GM23248 (cell line): ENCODE results near the gene KIAA1671. TPM values are rescaled to one million over a fixed set of nuclear protein-coding genes. Genes with fewer than 3 reads are reported as not detected.

Experiments
- DNase-seq: peaks from one replicate; pipeline ENCODE4 v3.0.0-alpha.2; 2015
- H2AFZ ChIP-seq: fragments of 200-600 bp; sonication (generic); 2 replicates; pipeline ENCODE4 v1.6.1; 2016; ENCODE audit warnings: antibody characterized with exemption
- H3F3A ChIP-seq: fragments of 200-600 bp; sonication (generic); 2 replicates; pipeline ENCODE4 v1.6.1; 2016; ENCODE audit warnings: mild to moderate bottlenecking, antibody characterized with exemption, mixed run types; ENCODE audit not compliant: insufficient read depth
- H3K27ac ChIP-seq: fragments of 200-600 bp; sonication (generic); 2 replicates; pipeline ENCODE4 v1.5.1; 2016; ENCODE audit warnings: mild to moderate bottlenecking
- H3K27me3 ChIP-seq: fragments of 200-600 bp; sonication (generic); replicated peaks from 2 replicates; pipeline ENCODE4 v1.6.1; 2016; ENCODE audit warnings: mild to moderate bottlenecking; ENCODE audit not compliant: insufficient read depth
- H3K36me3 ChIP-seq: fragments of 200-600 bp; sonication (generic); 2 replicates; pipeline ENCODE4 v1.6.1; 2016; ENCODE audit warnings: low read depth, mild to moderate bottlenecking
- H3K4me1 ChIP-seq: fragments of 200-600 bp; sonication (generic); 2 replicates; pipeline ENCODE4 v1.6.1; 2016; ENCODE audit warnings: mild to moderate bottlenecking; ENCODE audit not compliant: insufficient read depth
- H3K4me2 ChIP-seq: fragments of 200-600 bp; sonication (generic); one replicate; pipeline ENCODE4 v1.6.1; 2016; ENCODE audit warnings: mild to moderate bottlenecking; ENCODE audit not compliant: unreplicated experiment
- H3K4me3 ChIP-seq: fragments of 200-600 bp; sonication (generic); 2 replicates; pipeline ENCODE4 v1.5.1; 2016; ENCODE audit warnings: mild to moderate bottlenecking
- H3K79me2 ChIP-seq: fragments of 200-600 bp; sonication (generic); 2 replicates; pipeline ENCODE4 v1.6.1; 2016; ENCODE audit warnings: mild to moderate bottlenecking; ENCODE audit not compliant: insufficient read depth
- H3K9ac ChIP-seq: fragments of 200-600 bp; sonication (generic); 2 replicates; pipeline ENCODE4 v1.6.1; 2016; ENCODE audit warnings: mild to moderate bottlenecking
- H3K9me2 ChIP-seq: fragments of 200-600 bp; sonication (generic); 2 replicates; pipeline ENCODE4 v1.6.1; 2016; ENCODE audit warnings: mixed run types, mild to moderate bottlenecking, moderate library complexity; ENCODE audit not compliant: insufficient read depth
- H3K9me3 ChIP-seq: fragments of 200-600 bp; sonication (generic); one replicate; pipeline ENCODE4 v1.6.1; 2017; ENCODE audit warnings: low read depth
- H4K20me1 ChIP-seq: fragments of 200-600 bp; sonication (generic); 2 replicates; pipeline ENCODE4 v1.6.0; 2016; ENCODE audit not compliant: insufficient read depth
- EZH2 ChIP-seq: fragments of 200-600 bp; sonication (generic); IDR thresholded peaks from 2 replicates; pipeline ENCODE4 v1.6.1; 2018; ENCODE audit warnings: antibody characterized with exemption, mild to moderate bottlenecking; ENCODE audit not compliant: insufficient read depth, poor library complexity, severe bottlenecking
- EZH2phosphoT487 ChIP-seq: fragments of 200-600 bp; sonication (generic); IDR thresholded peaks from 2 replicates; pipeline ENCODE4 v1.6.1; 2018; ENCODE audit warnings: antibody characterized with exemption, moderate library complexity, mild to moderate bottlenecking, low read depth; ENCODE audit not compliant: insufficient read depth
- WGBS, 2 experiments: methylation state at CpG; one replicate each; pipeline ENCODE4 v1.1.6; 2015 to 2017; ENCODE audit warnings: low lambda C conversion rate in 2 of 2, low coverage in 1 of 2; ENCODE audit errors: missing lambda C conversion rate in 2 of 2; 5-methylcytosine and 5-hydroxymethylcytosine counted together
- in situ Hi-C: fragments of 300-500 bp; cut with MboI; formaldehyde crosslinking; loops from 2 replicates; pipeline ENCODE4 v1.15.0; 2020
- polyA plus RNA-seq: library from polyadenylated mRNA; unstranded; fragments of >200 nt; fragmentation: Nextera tagmentation; extraction: Ambion mirVana; gene quantifications from 2 replicates; pipeline ENCODE4 v1.2.1, GENCODE V29; 2016
- total RNA-seq: library from RNA; depleted of rRNA; stranded (reverse); fragments of >200 nt; shearing (Covaris generic); gene quantifications from 2 replicates; pipeline ENCODE4 v1.2.3, GENCODE V29; 2014

Gene KIAA1671
- total and polyA plus RNA-seq, 2 experiments from 2014 or later = 0.25 to 0.76 TPM

GRCh38 chr22:25076336-25076735, 123.8 kb downstream of the KIAA1671 start:
- H3K4me2 ChIP-seq = no peak overlapping the region
- 37 to 56% methylated on average over 4 of the region's 4 CpGs for WGBS, 2 experiments
- H3K36me3 ChIP-seq = no peaks in the 10 kb centered on the region
- DNase-seq = no peak
- no peak for TF ChIP-seq EZH2
- TF ChIP-seq EZH2phosphoT487 = no peak
- in situ Hi-C loops = no loop called here
- H2AFZ ChIP-seq = no peak overlapping the region
- no peaks in the 10 kb centered on the region for H3F3A ChIP-seq
- no peaks in the 10 kb centered on the region for H4K20me1 ChIP-seq
- no peaks in the 10 kb centered on the region for H3K4me1 ChIP-seq
- no peaks in the 10 kb centered on the region for H3K9me2 ChIP-seq
- H3K27ac ChIP-seq = no peak overlapping the region
- no peak overlapping the region for H3K9ac ChIP-seq
- no peak overlapping the region for H3K4me3 ChIP-seq
- H3K27me3 ChIP-seq = no peaks in the 10 kb centered on the region; the same call in 1 of the 2 replicates
- no peaks in the 10 kb centered on the region for H3K9me3 ChIP-seq
- H3K79me2 ChIP-seq = no peaks in the 10 kb centered on the region

- TF ChIP-seq EZH2phosphoT487 (no peak), EZH2 (no peak)
- H3K4me3 ChIP-seq = no peak overlapping the region
- in situ Hi-C loops = no loop called here
- H3K9me2 ChIP-seq = no peaks in the 10 kb centered on the region
- DNase-seq = no peak
- H3K9ac ChIP-seq = no peak overlapping the region
- H3K4me1 ChIP-seq = no peaks in the 10 kb centered on the region
- H3K36me3 ChIP-seq = no peaks in the 10 kb centered on the region
- H3K9me3 ChIP-seq = no peaks in the 10 kb centered on the region
- no peaks in the 10 kb centered on the region for H3K79me2 ChIP-seq
- H3F3A ChIP-seq = no peaks in the 10 kb centered on the region
- no peak overlapping the region for H3K27ac ChIP-seq
- 27 to 36% methylated on average over 3 of the region's 3 CpGs for WGBS, 2 experiments
- H4K20me1 ChIP-seq = no peaks in the 10 kb centered on the region
- H2AFZ ChIP-seq = no peak overlapping the region
- no peak overlapping the region for H3K4me2 ChIP-seq
- H3K27me3 ChIP-seq = no peaks in the 10 kb centered on the region; the same call in 1 of the 2 replicates
These were observed 124.5 kb downstream of the KIAA1671 start for GRCh38 chr22:25077056-25077455.

GRCh38 chr22:25077964-25078363, 125.4 kb downstream of the KIAA1671 start:
- Histone ChIP-seq H3K9me2 (no peaks in the 10 kb centered on the region), H3K4me2 (no peak overlapping the region), H2AFZ (no peak overlapping the region), H3K9ac (no peak overlapping the region), H3K36me3 (no peaks in the 10 kb centered on the region), H3F3A (no peaks in the 10 kb centered on the region), H3K4me1 (no peaks in the 10 kb centered on the region), H3K27me3 (no peaks in the 10 kb centered on the region; the same call in 1 of the 2 replicates), H3K9me3 (no peaks in the 10 kb centered on the region), H3K27ac (no peak overlapping the region), H3K79me2 (no peaks in the 10 kb centered on the region), H4K20me1 (no peaks in the 10 kb centered on the region), H3K4me3 (no peak overlapping the region)
- no peak for DNase-seq
- in situ Hi-C loops = no loop called here
- TF ChIP-seq EZH2 (no peak), EZH2phosphoT487 (no peak)
- WGBS, 2 experiments = 57% methylated on average over 3 of the region's 3 CpGs

GRCh38 chr22:25078591-25078990, 126.1 kb downstream of the KIAA1671 start:
- no peak overlapping the region for H3K4me2 ChIP-seq
- H3K79me2 ChIP-seq = no peaks in the 10 kb centered on the region
- no peaks in the 10 kb centered on the region for H3K9me2 ChIP-seq
- H3F3A ChIP-seq = no peaks in the 10 kb centered on the region
- no peak overlapping the region for H3K27ac ChIP-seq
- H4K20me1 ChIP-seq = no peaks in the 10 kb centered on the region
- no peaks in the 10 kb centered on the region for H3K4me1 ChIP-seq
- no peak for TF ChIP-seq EZH2phosphoT487
- TF ChIP-seq EZH2 = no peak
- no peaks in the 10 kb centered on the region for H3K9me3 ChIP-seq
- no peak overlapping the region for H2AFZ ChIP-seq
- no peaks in the 10 kb centered on the region; the same call in 1 of the 2 replicates for H3K27me3 ChIP-seq
- H3K9ac ChIP-seq = no peak overlapping the region
- no peaks in the 10 kb centered on the region for H3K36me3 ChIP-seq
- DNase-seq = no peak
- in situ Hi-C loops = no loop called here
- 69 to 76% methylated on average over 6 of the region's 6 CpGs for WGBS, 2 experiments
- H3K4me3 ChIP-seq = no peak overlapping the region

GRCh38 chr22:25080855-25081254, 128.3 kb downstream of the KIAA1671 start:
- no peak overlapping the region for H3K4me3 ChIP-seq
- no peaks in the 10 kb centered on the region for H4K20me1 ChIP-seq
- no peak overlapping the region for H3K9ac ChIP-seq
- no peak for DNase-seq
- no peak overlapping the region for H3K27ac ChIP-seq
- no peaks in the 10 kb centered on the region for H3K27me3 ChIP-seq
- no peaks in the 10 kb centered on the region for H3K36me3 ChIP-seq
- H3K79me2 ChIP-seq = no peaks in the 10 kb centered on the region
- no peaks in the 10 kb centered on the region for H3F3A ChIP-seq
- no peak overlapping the region for H3K4me2 ChIP-seq
- TF ChIP-seq EZH2 (no peak), EZH2phosphoT487 (no peak)
- in situ Hi-C loops = no loop called here
- no peak overlapping the region for H2AFZ ChIP-seq
- no peaks in the 10 kb centered on the region for H3K9me3 ChIP-seq
- no peaks in the 10 kb centered on the region for H3K9me2 ChIP-seq
- H3K4me1 ChIP-seq = no peaks in the 10 kb centered on the region
- WGBS, 2 experiments = 3 to 5% methylated on average over 3 of the region's 3 CpGs
